GM12801 (cell line): ENCODE measurements around the gene HACD2.

Experiments used
- CTCF ChIP-seq: IDR thresholded peaks from one replicate; pipeline ENCODE4 v1.5.1; 2011; ENCODE audit warnings: control low read depth; ENCODE audit not compliant: insufficient read length; ENCODE audit errors: extremely low read depth

Gene HACD2

GRCh38 chr3:123546133-123546755 is 38.6 kb downstream of the HACD2 start:
- TF ChIP-seq CTCF = no peak

- TF ChIP-seq CTCF = no peak
Observed at GRCh38 chr3:123543950-123544349, 40.9 kb downstream of the HACD2 start.

GRCh38 chr3:123540285-123540684 is 44.6 kb downstream of the HACD2 start:
- no peak for TF ChIP-seq CTCF

GRCh38 chr3:123536153-123536895 is 48.5 kb downstream of the HACD2 start:
- TF ChIP-seq CTCF = no peak

GRCh38 chr3:123535580-123535979 is 49.3 kb downstream of the HACD2 start:
- TF ChIP-seq CTCF = no peak

- TF ChIP-seq CTCF = no peak
Observed at GRCh38 chr3:123534264-123534663, 50.6 kb downstream of the HACD2 start.

GRCh38 chr3:123533554-123534159 is 51.2 kb downstream of the HACD2 start:
- no peak for TF ChIP-seq CTCF
